Esophagus muscularis mucosa (tissue), 3 donors: Measurements from ENCODE around the gene TMPRSS4.

Source experiments
- CTCF ChIP-seq, 3 experiments: fragments of 200-600 bp in 2 of 3; fragments of 450-650 bp in 1 of 3; sonication (generic) in 2 of 3; IDR thresholded peaks; one replicate each; pipeline ENCODE4 v1.5.1; 2017 to 2019; ENCODE audit warnings: antibody characterized with exemption in 3 of 3, mild to moderate bottlenecking in 2 of 3, moderate library complexity in 1 of 3
- POLR2A ChIP-seq: fragments of 450-650 bp; IDR thresholded peaks from one replicate; pipeline ENCODE4 v1.6.1; 2017; ENCODE audit warnings: antibody characterized with exemption, moderate library complexity, mild to moderate bottlenecking, low read depth
- POLR2AphosphoS5 ChIP-seq, 2 donors: sonication (generic); formaldehyde crosslinking; IDR thresholded peaks; one replicate each; pipeline ENCODE4 v1.6.1; 2017; ENCODE audit warnings: antibody characterized with exemption in 2 of 2

- no peak for TF ChIP-seq CTCF (IDR thresholded peaks at IDR 0.05)
- TF ChIP-seq POLR2A: no peak
- no peak for TF ChIP-seq POLR2AphosphoS5 (IDR thresholded peaks at IDR 0.05)
These were observed 25.0 kb upstream of the TMPRSS4 start for GRCh38 chr11:118051611-118052461.
